CD8-positive, alpha-beta memory T cell (primary cell): ENCODE results near the gene CXCR4. TPM values are rescaled to one million over a fixed set of nuclear protein-coding genes. Genes with fewer than 3 reads are reported as not detected.

Experiments
- CTCF ChIA-PET: fragments of 350-600 bp; sonication (Branson Sonifier 250); formaldehyde crosslinking; loops from one replicate; lab custom pipeline; 2021; ENCODE audit warnings: antibody characterized with exemption; lab: Charles Lee
- POLR2A ChIA-PET: fragments of 350-600 bp; sonication (Branson Sonifier 250); formaldehyde crosslinking; loops from one replicate; lab custom pipeline; 2021; ENCODE audit warnings: antibody characterized with exemption; lab: Charles Lee
- DNase-seq, 5 donors: peaks; one replicate each; pipeline versions ENCODE4 v3.0.0 to v3.0.0-alpha.2; 2020 to 2022; ENCODE audit warnings: mixed read lengths in 1 of 5
- H3K27ac ChIP-seq: one replicate; pipeline ENCODE4 v1.7.0; 2013; ENCODE audit warnings: low read depth, mild to moderate bottlenecking, low read length, moderate library complexity
- H3K27me3 ChIP-seq: 2 replicates; pipeline ENCODE4 v1.7.0; 2013; ENCODE audit warnings: low read length, mild to moderate bottlenecking; ENCODE audit not compliant: insufficient read depth, poor library complexity, severe bottlenecking
- H3K36me3 ChIP-seq: 2 replicates; pipeline ENCODE4 v1.7.0; 2013; ENCODE audit warnings: mild to moderate bottlenecking, low read length, moderate library complexity; ENCODE audit not compliant: insufficient read depth
- H3K4me1 ChIP-seq: 2 replicates; pipeline ENCODE4 v1.7.0; 2013; ENCODE audit warnings: mild to moderate bottlenecking, low read length, moderate library complexity; ENCODE audit not compliant: insufficient read depth
- H3K4me3 ChIP-seq: 2 replicates; pipeline ENCODE4 v1.7.0; 2013; ENCODE audit warnings: mild to moderate bottlenecking, low read length
- H3K9me3 ChIP-seq: 2 replicates; pipeline ENCODE4 v1.7.0; 2013; ENCODE audit warnings: mild to moderate bottlenecking, low read length
- H3K27ac Mint-ChIP-seq, 8 donors: one replicate each; pipeline ENCODE4 v1.8.0; 2020 to 2021; ENCODE audit warnings: mixed read lengths in 8 of 8, mild to moderate bottlenecking in 6 of 8, inconsistent platforms in 3 of 8, moderate library complexity in 3 of 8
- H3K27me3 Mint-ChIP-seq, 2 donors: one replicate each; pipeline ENCODE4 v1.8.0; 2020 to 2021; ENCODE audit warnings: mixed read lengths in 2 of 2, mild to moderate bottlenecking in 1 of 2, moderate library complexity in 1 of 2
- H3K36me3 Mint-ChIP-seq, 3 donors: one replicate each; pipeline ENCODE4 v1.8.0; 2020 to 2021; ENCODE audit warnings: mixed read lengths in 3 of 3, inconsistent platforms in 1 of 3, mild to moderate bottlenecking in 1 of 3
- H3K4me1 Mint-ChIP-seq, 3 donors: one replicate each; pipeline ENCODE4 v1.8.0; 2020 to 2021; ENCODE audit warnings: mixed read lengths in 3 of 3, inconsistent platforms in 1 of 3, mild to moderate bottlenecking in 1 of 3
- H3K4me3 Mint-ChIP-seq, 7 donors: one replicate each; pipeline ENCODE4 v1.8.0; 2020 to 2021; ENCODE audit warnings: mixed read lengths in 7 of 7, mild to moderate bottlenecking in 6 of 7, moderate library complexity in 4 of 7, inconsistent platforms in 2 of 7
- H3K9me3 Mint-ChIP-seq, 5 donors: one replicate each; pipeline ENCODE4 v1.8.0; 2020 to 2022; ENCODE audit warnings: mixed read lengths in 5 of 5, mild to moderate bottlenecking in 3 of 5, moderate library complexity in 2 of 5, inconsistent platforms in 1 of 5
- polyA plus RNA-seq: library from polyadenylated mRNA; unstranded; fragments of 300-500 nt; fragmentation: Illumina TruSeq; gene quantifications from one replicate; pipeline ENCODE4 v1.2.3, GENCODE V29; 2021
- total RNA-seq, 2 experiments: library from RNA; stranded (reverse); gene quantifications; one replicate each; pipeline ENCODE4 v1.2.3, GENCODE V29; 2021

The CXCR4 gene
- total and polyA plus RNA-seq, 3 experiments from 2014 or later = 102 to 569 (median 106) TPM

DNA sequence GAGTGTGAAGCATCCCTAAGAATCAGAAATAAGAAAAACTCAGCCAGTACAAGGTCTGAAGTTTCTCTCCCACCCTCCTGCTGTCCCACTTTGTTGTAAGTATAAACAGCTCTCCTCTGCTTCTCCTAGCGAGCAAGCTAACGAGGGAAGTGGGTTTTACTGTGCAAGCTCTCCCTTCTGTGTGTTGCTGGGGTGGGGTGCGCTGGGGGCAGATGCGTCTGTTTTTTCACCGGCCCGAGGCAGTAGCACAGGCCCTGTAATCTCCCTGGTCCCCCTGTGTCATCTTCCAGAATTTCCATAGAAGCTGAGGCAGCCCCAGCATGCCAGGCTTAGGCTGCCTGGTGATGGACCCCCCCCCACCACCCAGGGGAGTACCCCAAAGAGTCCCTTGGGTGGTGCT, 9.4 kb upstream of the CXCR4 start:
- ChIA-PET POLR2A (interaction anchor here (0.5 to 7.6 kb wide), 5 partner anchors 9 to 178 kb away, joined by 3 to 131 read pairs (median 7); partner anchors contain the start of gene CXCR4), CTCF (interaction anchor here (1.0 to 4.2 kb wide), 4 partner anchors 8 to 200 kb away, joined by 3 to 21 read pairs (median 3); no protein-coding TSS in a partner anchor)
- Histone ChIP-seq H3K9me3 (no peaks in the 10 kb centered on the region), H3K4me3 (no peak overlapping the region), H3K27me3 (no peaks in the 10 kb centered on the region), H3K27ac (peak overlapping the region; percentile 20), H3K4me1 (peaks cover 97% of the 10 kb centered on the region), H3K36me3 (no peaks in the 10 kb centered on the region)
- H3K9me3 Mint-ChIP-seq = no peaks in the 10 kb centered on the region
- H3K4me3 Mint-ChIP-seq = peak overlapping the region in 6 of 7 donors; percentile 52 to 78 (median 60)
- H3K36me3 Mint-ChIP-seq = peaks cover 0 to 3% (median 0%) of the 10 kb centered on the region in 3 donors
- H3K27me3 Mint-ChIP-seq = peaks cover 0 to 8% of the 10 kb centered on the region in 2 donors
- peak in 2 of 5 donors; percentile 56 to 70 for DNase-seq
- peaks cover 94 to 100% (median 99%) of the 10 kb centered on the region in 3 donors for H3K4me1 Mint-ChIP-seq
- peak overlapping the region; percentile 98 to 100 (median 99) for H3K27ac Mint-ChIP-seq

DNA sequence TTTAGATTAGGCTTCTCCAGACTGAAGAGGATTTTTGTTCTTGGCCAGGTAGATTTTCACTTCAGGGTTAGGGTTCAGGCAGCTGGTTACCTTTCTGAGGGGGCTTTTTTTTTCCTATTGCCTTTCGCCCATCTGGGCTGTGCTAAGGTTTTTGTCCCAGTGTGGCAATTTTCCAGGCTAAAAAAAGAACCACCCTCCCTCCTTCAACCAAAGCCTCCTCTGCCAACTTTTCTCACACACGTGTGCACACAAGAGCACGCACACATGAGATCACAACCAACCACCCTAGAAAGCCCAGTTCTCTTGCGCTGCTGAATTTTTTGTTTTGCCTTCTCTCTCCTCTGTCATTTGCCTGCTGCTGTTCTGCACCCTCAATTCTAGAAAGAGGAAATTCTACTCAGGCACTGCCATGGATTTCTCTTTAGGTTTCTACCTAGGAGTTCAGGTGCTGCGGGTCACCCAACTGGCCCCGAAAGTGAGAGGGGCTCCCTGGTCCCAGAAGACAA, 8.5 kb upstream of the CXCR4 start:
- H3K4me3 ChIP-seq = no peak overlapping the region
- DNase-seq = peak in 1 of 5 donors; percentile 25
- no peaks in the 10 kb centered on the region for H3K9me3 ChIP-seq
- peak overlapping the region; percentile 98 to 100 (median 99) for H3K27ac Mint-ChIP-seq
- CTCF ChIA-PET = interaction anchor here (1.4 to 1.6 kb wide), 2 partner anchors 9 to 18 kb away, joined by 3 to 4 read pairs; no protein-coding TSS in a partner anchor
- H3K27ac ChIP-seq = no peak overlapping the region
- peaks cover 0 to 1% (median 0%) of the 10 kb centered on the region in 3 donors for H3K36me3 Mint-ChIP-seq
- no peaks in the 10 kb centered on the region for H3K27me3 ChIP-seq
- H3K27me3 Mint-ChIP-seq = peaks cover 0 to 2% of the 10 kb centered on the region in 2 donors
- H3K9me3 Mint-ChIP-seq = no peaks in the 10 kb centered on the region
- H3K4me1 ChIP-seq = peaks cover 88% of the 10 kb centered on the region
- peaks cover 92 to 100% (median 99%) of the 10 kb centered on the region in 3 donors for H3K4me1 Mint-ChIP-seq
- H3K36me3 ChIP-seq = no peaks in the 10 kb centered on the region
- H3K4me3 Mint-ChIP-seq = peak overlapping the region in 5 of 7 donors; percentile 18 to 55 (median 44)
- POLR2A ChIA-PET = interaction anchor here (2.0 kb wide), 1 partner anchor 9 kb away, joined by 23 read pairs; no protein-coding TSS in a partner anchor

DNA sequence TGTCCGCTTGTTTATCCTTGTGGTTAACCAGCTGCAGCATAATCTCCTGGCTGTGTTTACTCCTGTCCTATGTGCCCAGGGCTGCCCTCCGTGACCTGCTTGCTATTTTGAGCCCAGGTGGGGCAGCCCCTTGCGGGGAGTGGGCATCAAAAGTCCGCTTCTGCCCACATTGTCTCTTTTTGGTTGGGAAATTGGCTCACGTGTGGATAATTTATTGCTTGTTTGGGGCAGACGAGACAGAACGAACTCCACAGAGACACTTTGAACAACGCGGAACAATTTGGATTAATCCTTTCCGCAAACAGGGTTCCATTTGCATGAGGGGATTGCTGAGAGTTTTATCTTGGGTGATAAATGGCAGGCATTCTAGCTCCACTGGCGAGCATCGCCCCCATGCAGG, 8.1 kb upstream of the CXCR4 start:
- Histone ChIP-seq H3K4me3 (no peak overlapping the region), H3K4me1 (peaks cover 84% of the 10 kb centered on the region), H3K27me3 (no peaks in the 10 kb centered on the region), H3K36me3 (no peaks in the 10 kb centered on the region), H3K27ac (no peak overlapping the region), H3K9me3 (no peaks in the 10 kb centered on the region)
- Mint-ChIP-seq H3K36me3 (peaks cover 0 to 1% (median 0%) of the 10 kb centered on the region in 3 donors), H3K9me3 (no peaks in the 10 kb centered on the region), H3K4me1 (peaks cover 90 to 100% (median 95%) of the 10 kb centered on the region in 3 donors), H3K4me3 (peak overlapping the region in 2 of 7 donors; percentile 24 to 55), H3K27ac (peak overlapping the region; percentile 82 to 100 (median 99)), H3K27me3 (peaks cover 0 to 1% of the 10 kb centered on the region in 2 donors)
- ChIA-PET POLR2A (interaction anchor here (2.0 kb wide), 1 partner anchor 9 kb away, joined by 23 read pairs; no protein-coding TSS in a partner anchor), CTCF (interaction anchor here (0.8 to 1.6 kb wide), 4 partner anchors 9 to 259 kb away, joined by 3 to 8 read pairs (median 4); no protein-coding TSS in a partner anchor)
- no peak for DNase-seq

DNA sequence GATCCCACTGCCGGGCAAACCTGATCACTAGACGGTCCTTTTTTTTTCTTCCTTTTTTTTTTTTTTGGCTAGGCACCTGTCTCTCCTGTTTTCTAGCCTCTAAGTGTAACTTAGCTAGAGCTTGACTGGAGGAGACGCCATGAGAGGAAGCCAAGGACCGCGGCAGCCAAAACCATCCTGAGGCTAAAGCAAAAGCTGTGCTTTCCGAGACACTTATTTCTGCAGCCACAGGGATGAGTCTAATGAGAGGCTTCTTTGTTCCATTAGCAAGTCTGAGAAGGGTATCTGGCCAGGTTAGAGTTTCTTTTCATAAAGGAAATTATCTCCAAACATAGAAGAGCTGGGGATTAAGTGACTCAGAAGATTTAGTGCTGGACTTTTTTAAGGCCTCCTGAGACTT, 7.3 kb upstream of the CXCR4 start:
- DNase-seq = no peak
- H3K4me3 Mint-ChIP-seq = peak overlapping the region; percentile 25 to 60 (median 54)
- Histone ChIP-seq H3K36me3 (no peaks in the 10 kb centered on the region), H3K4me3 (no peak overlapping the region), H3K4me1 (peaks cover 81% of the 10 kb centered on the region), H3K27ac (no peak overlapping the region), H3K27me3 (no peaks in the 10 kb centered on the region), H3K9me3 (no peaks in the 10 kb centered on the region)
- POLR2A ChIA-PET = interaction anchor here (0.6 to 2.0 kb wide), 2 partner anchors 10 to 143 kb away, joined by 3 to 23 read pairs; no protein-coding TSS in a partner anchor
- H3K4me1 Mint-ChIP-seq = peaks cover 86 to 100% (median 95%) of the 10 kb centered on the region in 3 donors
- peak overlapping the region; percentile 85 to 100 (median 95) for H3K27ac Mint-ChIP-seq
- no peaks in the 10 kb centered on the region for H3K9me3 Mint-ChIP-seq
- CTCF ChIA-PET = interaction anchor here (0.8 to 1.6 kb wide), 6 partner anchors 8 to 260 kb away, joined by 3 to 8 read pairs (median 3); no protein-coding TSS in a partner anchor
- peaks cover 0 to 1% (median 0%) of the 10 kb centered on the region in 3 donors for H3K36me3 Mint-ChIP-seq
- peaks cover 0 to 1% of the 10 kb centered on the region in 2 donors for H3K27me3 Mint-ChIP-seq

DNA sequence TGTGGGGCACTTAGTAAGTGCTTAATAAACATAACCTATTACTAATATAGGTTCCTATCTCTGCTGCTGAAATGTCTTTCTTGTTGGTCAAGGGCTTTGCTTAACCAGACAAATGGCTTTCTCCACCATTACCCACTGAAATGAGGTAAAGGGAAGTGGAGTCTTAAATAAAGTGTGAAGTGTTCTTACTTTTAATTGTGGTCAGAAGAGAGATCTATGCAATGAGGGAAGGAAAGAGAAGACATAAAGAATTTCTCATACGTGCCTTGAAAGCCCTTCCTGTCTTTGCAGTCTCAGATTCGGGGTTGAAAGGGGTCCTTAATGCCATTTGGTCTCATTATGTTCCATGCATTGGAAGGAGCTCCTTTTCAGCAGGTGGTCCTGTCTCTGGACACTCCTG, 6.9 kb upstream of the CXCR4 start:
- peak overlapping the region; percentile 85 to 100 (median 95) for H3K27ac Mint-ChIP-seq
- CTCF ChIA-PET = interaction anchor here (0.9 to 1.6 kb wide), 6 partner anchors 9 to 260 kb away, joined by 3 to 8 read pairs (median 3); no protein-coding TSS in a partner anchor
- peaks cover 0 to 1% of the 10 kb centered on the region in 2 donors for H3K27me3 Mint-ChIP-seq
- Histone ChIP-seq H3K4me3 (no peak overlapping the region), H3K4me1 (peaks cover 81% of the 10 kb centered on the region), H3K9me3 (no peaks in the 10 kb centered on the region), H3K36me3 (no peaks in the 10 kb centered on the region), H3K27me3 (no peaks in the 10 kb centered on the region), H3K27ac (no peak overlapping the region)
- peak in 1 of 5 donors; percentile 54 for DNase-seq
- H3K9me3 Mint-ChIP-seq = no peaks in the 10 kb centered on the region
- H3K36me3 Mint-ChIP-seq = peaks cover 0 to 1% (median 0%) of the 10 kb centered on the region in 3 donors
- H3K4me1 Mint-ChIP-seq = peaks cover 85 to 100% (median 95%) of the 10 kb centered on the region in 3 donors
- peak overlapping the region; percentile 25 to 60 (median 35) for H3K4me3 Mint-ChIP-seq
- POLR2A ChIA-PET = interaction anchor here (0.9 to 2.0 kb wide), 2 partner anchors 10 to 203 kb away, joined by 3 to 23 read pairs; no protein-coding TSS in a partner anchor

DNA sequence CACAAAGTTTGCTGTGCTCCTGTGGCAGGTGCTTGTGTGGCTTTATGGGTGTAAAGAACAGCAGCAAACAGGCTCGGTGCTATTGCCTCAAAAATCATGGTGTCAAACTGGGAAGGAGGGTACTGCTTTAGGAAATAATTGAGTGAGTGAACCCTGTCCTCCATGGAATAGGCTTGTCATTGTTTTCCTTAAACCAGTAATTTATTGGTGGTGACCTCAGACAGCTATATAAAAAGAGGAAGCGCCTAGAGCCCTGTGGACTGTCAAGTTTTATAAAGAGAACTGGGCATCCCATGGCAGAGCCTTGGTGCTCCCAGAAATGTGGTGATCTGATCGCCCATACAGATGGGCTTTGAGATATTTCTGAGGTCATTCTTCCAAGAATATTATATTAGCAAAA, 4.7 kb upstream of the CXCR4 start:
- ChIA-PET POLR2A (interaction anchor here (1.3 to 1.7 kb wide), 3 partner anchors 8 to 14 kb away, joined by 3 to 9 read pairs (median 3); no protein-coding TSS in a partner anchor), CTCF (interaction anchor here (1.2 to 1.6 kb wide), 2 partner anchors 9 to 14 kb away, joined by 5 to 7 read pairs; no protein-coding TSS in a partner anchor)
- no peaks in the 10 kb centered on the region for H3K9me3 ChIP-seq
- peaks cover 0 to 14% (median 0%) of the 10 kb centered on the region in 3 donors for H3K36me3 Mint-ChIP-seq
- H3K27me3 ChIP-seq = no peaks in the 10 kb centered on the region
- H3K4me3 ChIP-seq = no peak overlapping the region
- no peaks in the 10 kb centered on the region for H3K36me3 ChIP-seq
- peak overlapping the region in 7 of 8 donors; percentile 62 to 99 (median 88) for H3K27ac Mint-ChIP-seq
- peaks cover 71 to 86% (median 79%) of the 10 kb centered on the region in 3 donors for H3K4me1 Mint-ChIP-seq
- no peak for DNase-seq
- peak overlapping the region in 5 of 7 donors; percentile 49 to 80 (median 57) for H3K4me3 Mint-ChIP-seq
- peaks cover 0 to 11% of the 10 kb centered on the region in 2 donors for H3K27me3 Mint-ChIP-seq
- H3K4me1 ChIP-seq = peaks cover 63% of the 10 kb centered on the region
- H3K9me3 Mint-ChIP-seq = peaks cover 0 to 5% (median 2%) of the 10 kb centered on the region in 5 donors
- no peak overlapping the region for H3K27ac ChIP-seq

DNA sequence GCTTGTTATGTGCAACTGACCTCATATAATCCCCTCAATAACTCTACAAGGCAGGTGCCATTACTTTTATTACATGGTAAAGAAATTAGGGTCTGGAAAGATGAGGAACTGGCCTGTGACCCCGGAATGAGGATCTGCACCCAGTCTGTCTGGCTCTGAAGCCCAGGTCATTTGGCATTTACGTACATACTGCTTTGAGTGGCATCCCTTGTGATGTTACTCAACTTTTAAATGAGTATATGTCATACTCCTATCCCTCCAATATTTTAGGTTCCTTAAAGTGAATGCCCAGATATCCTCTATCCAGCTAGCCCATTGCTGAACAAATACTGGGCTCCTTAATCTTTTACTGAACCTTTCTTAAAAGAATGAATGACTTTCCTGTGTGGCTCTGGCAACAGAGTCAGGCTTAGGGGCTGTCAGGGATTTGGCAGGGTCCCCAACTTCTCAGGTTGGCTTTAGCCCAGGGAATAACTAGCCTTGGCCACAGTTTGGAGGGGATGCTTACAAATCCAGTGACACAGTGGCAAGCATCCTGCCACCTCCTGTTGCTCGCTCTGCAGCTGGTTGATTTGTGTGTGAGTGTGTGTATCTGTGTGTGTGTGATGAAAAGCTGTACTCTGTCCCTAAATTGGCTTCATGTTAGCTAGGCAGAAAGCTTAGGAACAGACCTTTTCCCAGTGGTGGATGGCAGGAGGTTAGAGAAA, 3.4 kb upstream of the CXCR4 start:
- H3K36me3 ChIP-seq = no peaks in the 10 kb centered on the region
- no peak overlapping the region for H3K4me3 ChIP-seq
- peaks cover 0 to 25% (median 0%) of the 10 kb centered on the region in 3 donors for H3K36me3 Mint-ChIP-seq
- H3K27ac Mint-ChIP-seq = peak overlapping the region; percentile 40 to 100 (median 87)
- peaks cover 58 to 73% (median 66%) of the 10 kb centered on the region in 3 donors for H3K4me1 Mint-ChIP-seq
- peaks cover 51% of the 10 kb centered on the region for H3K4me1 ChIP-seq
- no peak for DNase-seq
- peak overlapping the region in 2 of 7 donors; percentile 12 to 63 for H3K4me3 Mint-ChIP-seq
- ChIA-PET POLR2A (interaction anchor here (1.0 to 1.4 kb wide), 2 partner anchors 10 to 11 kb away, joined by 3 to 4 read pairs; no protein-coding TSS in a partner anchor), CTCF (no interaction called here)
- peaks cover 0 to 11% (median 5%) of the 10 kb centered on the region in 5 donors for H3K9me3 Mint-ChIP-seq
- no peaks in the 10 kb centered on the region for H3K27me3 ChIP-seq
- H3K9me3 ChIP-seq = no peaks in the 10 kb centered on the region
- H3K27ac ChIP-seq = no peak overlapping the region
- peaks cover 0 to 22% of the 10 kb centered on the region in 2 donors for H3K27me3 Mint-ChIP-seq
